Liver (tissue), 9 donors: ENCODE measurements around the gene GAPDH. TPM values are rescaled to one million over a fixed set of nuclear protein-coding genes. Genes with fewer than 3 reads are reported as not detected.
A peak's percentile ranks its signal among the peaks of the same experiment; 100 is the strongest.

Experiments
- DNase-seq: peaks from one replicate; pipeline ENCODE4 v3.0.0-alpha.2; 2017; ENCODE audit warnings: low spot score
- H3K27ac ChIP-seq, 2 donors: one replicate each; pipeline ENCODE4 v1.7.0; 2013; ENCODE audit warnings: inconsistent platforms in 2 of 2, low read length in 2 of 2, control low read depth in 1 of 2, low read depth in 1 of 2, mild to moderate bottlenecking in 1 of 2
- H3K27me3 ChIP-seq, 4 donors: one replicate each; pipeline versions ENCODE4 v1.6.1 to v1.7.0; 2013; ENCODE audit warnings: low read length in 3 of 4, inconsistent platforms in 1 of 4, mild to moderate bottlenecking in 1 of 4, moderate library complexity in 1 of 4; ENCODE audit not compliant: control insufficient read depth in 4 of 4, insufficient read depth in 4 of 4
- H3K36me3 ChIP-seq, 4 donors: one replicate each; pipeline versions ENCODE4 v1.6.1 to v1.7.0; 2013; ENCODE audit warnings: low read length in 3 of 4, mild to moderate bottlenecking in 3 of 4, low read depth in 1 of 4, moderate library complexity in 1 of 4; ENCODE audit not compliant: control insufficient read depth in 4 of 4, insufficient read depth in 3 of 4
- H3K4me1 ChIP-seq, 4 donors: one replicate each; pipeline versions ENCODE4 v1.6.1 to v1.7.0; 2013; ENCODE audit warnings: low read length in 3 of 4, mild to moderate bottlenecking in 3 of 4, moderate library complexity in 1 of 4; ENCODE audit not compliant: control insufficient read depth in 4 of 4, insufficient read depth in 4 of 4
- H3K4me3 ChIP-seq, 3 donors: one replicate each; pipeline versions ENCODE4 v1.6.1 to v1.7.0; 2013; ENCODE audit warnings: low read length in 3 of 3, control low read depth in 1 of 3, low read depth in 1 of 3, mild to moderate bottlenecking in 1 of 3
- H3K9ac ChIP-seq, 2 donors: one replicate each; pipeline ENCODE4 v1.7.0; 2013; ENCODE audit warnings: low read length in 2 of 2, mild to moderate bottlenecking in 2 of 2, moderate library complexity in 2 of 2, control low read depth in 1 of 2, low read depth in 1 of 2
- H3K9me3 ChIP-seq, 4 donors: one replicate each; pipeline versions ENCODE4 v1.6.1 to v1.7.0; 2013; ENCODE audit warnings: low read length in 3 of 4; ENCODE audit not compliant: control insufficient read depth in 4 of 4
- FOXA1 ChIP-seq: IDR thresholded peaks from 2 replicates; pipeline ENCODE4 v1.6.1; 2016; ENCODE audit warnings: antibody characterized with exemption
- FOXA2 ChIP-seq: IDR thresholded peaks from 2 replicates; pipeline ENCODE4 v1.6.1; 2016; ENCODE audit warnings: antibody characterized with exemption
- GABPA ChIP-seq, 2 donors: IDR thresholded peaks in 1 of 2; conservative IDR thresholded peaks in 1 of 2; 2 replicates each; pipeline ENCODE4 v1.6.1; 2016; ENCODE audit warnings: antibody characterized with exemption in 2 of 2, mild to moderate bottlenecking in 1 of 2, moderate library complexity in 1 of 2
- HNF4A ChIP-seq, 2 donors: conservative IDR thresholded peaks; 2 replicates each; pipeline ENCODE4 v1.6.1; 2016; ENCODE audit warnings: antibody characterized with exemption in 2 of 2, mild to moderate bottlenecking in 2 of 2
- HNF4G ChIP-seq: IDR thresholded peaks from 2 replicates; pipeline ENCODE4 v1.6.1; 2016; ENCODE audit warnings: antibody characterized with exemption
- JUND ChIP-seq, 2 donors: IDR thresholded peaks; 2 replicates each; pipeline ENCODE4 v1.6.1; 2016; ENCODE audit warnings: antibody characterized with exemption in 2 of 2
- RXRA ChIP-seq, 2 donors: IDR thresholded peaks; 2 replicates each; pipeline ENCODE4 v1.6.1; 2017 to 2018; ENCODE audit warnings: antibody characterized with exemption in 2 of 2, mild to moderate bottlenecking in 1 of 2
- SP1 ChIP-seq: IDR thresholded peaks from 2 replicates; pipeline ENCODE4 v1.6.1; 2018; ENCODE audit warnings: antibody characterized with exemption, mild to moderate bottlenecking
- TAF1 ChIP-seq: conservative IDR thresholded peaks from 2 replicates; pipeline ENCODE4 v1.6.1; 2016; ENCODE audit warnings: antibody characterized with exemption, mild to moderate bottlenecking
- YY1 ChIP-seq: IDR thresholded peaks from 2 replicates; pipeline ENCODE4 v1.6.1; 2016; ENCODE audit warnings: antibody characterized with exemption, mild to moderate bottlenecking
- WGBS: extraction: QIAGEN DNeasy Blood & Tissue Kit; methylation state at CpG from one replicate; pipeline ENCODE4 v1.1.7; 2013; 5-methylcytosine and 5-hydroxymethylcytosine counted together
- polyA plus RNA-seq, 2 donors: library from polyadenylated mRNA; stranded (reverse) in 1 of 2; unstranded in 1 of 2; fragments of 200-250 nt in 1 of 2; fragments of >200 nt in 1 of 2; fragmentation: Nextera tagmentation in 1 of 2; extraction: Ambion mirVana in 1 of 2; gene quantifications; one replicate each; pipeline versions ENCODE4 v1.2.1 to v1.2.3, GENCODE V29; 2013 to 2015
- total RNA-seq, 2 donors: library from RNA; depleted of rRNA; stranded (reverse); fragments of >200 nt; gene quantifications; one replicate each; pipeline ENCODE4 v1.2.3, GENCODE V29; 2014
- TF ChIP-seq, protein P1 (sequence below): fragments of 150-350 bp; IDR thresholded peaks from 2 replicates; pipeline ENCODE4 v1.5.1; 2017; ENCODE audit warnings: improper control_type of control experiment, low read depth, low read length; ENCODE audit not compliant: missing input control
- TF ChIP-seq, protein P2 (sequence below): IDR thresholded peaks from 2 replicates; pipeline ENCODE4 v1.6.1; 2016; ENCODE audit warnings: antibody characterized with exemption
- TF ChIP-seq, protein P3 (sequence below): IDR thresholded peaks from 2 replicates; pipeline ENCODE4 v1.6.1; 2016; ENCODE audit warnings: antibody characterized with exemption, mild to moderate bottlenecking
- donor health status: healthy.
- donor health status: healthy.
- donor health status: healthy.
- donor health status: healthy.
- donor health status: healthy.

The GAPDH gene
- total and polyA plus RNA-seq, 4 donors: 1,234 to 2,082 (median 1,344) TPM

DNA sequence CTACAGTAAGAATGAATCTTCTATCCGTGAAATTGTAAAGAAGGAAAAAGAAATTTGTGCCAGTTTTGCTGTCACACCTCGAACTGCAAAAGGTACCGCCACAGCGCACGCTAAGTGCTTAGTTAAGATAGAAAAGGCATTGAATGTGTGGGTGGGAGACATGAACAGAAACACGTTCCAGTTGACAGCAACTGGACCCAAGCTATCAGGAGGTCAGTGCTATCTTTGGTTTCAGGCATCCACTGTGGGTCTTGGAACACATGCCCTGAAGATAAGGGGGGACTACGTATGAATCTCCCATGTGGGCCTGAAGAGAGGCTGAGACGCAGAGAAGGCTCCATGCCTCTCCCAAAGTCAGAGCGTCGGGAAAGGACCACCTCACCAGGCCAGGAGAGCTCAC is 11.7 kb downstream of the GAPDH start:
- H3K4me3 ChIP-seq: no peak overlapping the region
- WGBS: 91% methylated on average over 10 of the region's 10 CpGs
- H3K27me3 ChIP-seq: no peaks in the 10 kb centered on the region
- no peak overlapping the region for H3K27ac ChIP-seq
- H3K9ac ChIP-seq: no peak overlapping the region
- H3K36me3 ChIP-seq: peaks cover 4 to 26% (median 19%) of the 10 kb centered on the region in 4 donors
- H3K4me1 ChIP-seq: peaks cover 7 to 26% (median 14%) of the 10 kb centered on the region in 4 donors
- TF ChIP-seq GABPA (IDR thresholded peaks at IDR 0.05 in 1 of 2, conservative IDR thresholded peaks at IDR 0.05 in 1 of 2) (no peak), HNF4A (conservative IDR thresholded peaks at IDR 0.05) (no peak), TAF1 (no peak), HNF4G (no peak)
- no peak for DNase-seq
- no peaks in the 10 kb centered on the region for H3K9me3 ChIP-seq

DNA sequence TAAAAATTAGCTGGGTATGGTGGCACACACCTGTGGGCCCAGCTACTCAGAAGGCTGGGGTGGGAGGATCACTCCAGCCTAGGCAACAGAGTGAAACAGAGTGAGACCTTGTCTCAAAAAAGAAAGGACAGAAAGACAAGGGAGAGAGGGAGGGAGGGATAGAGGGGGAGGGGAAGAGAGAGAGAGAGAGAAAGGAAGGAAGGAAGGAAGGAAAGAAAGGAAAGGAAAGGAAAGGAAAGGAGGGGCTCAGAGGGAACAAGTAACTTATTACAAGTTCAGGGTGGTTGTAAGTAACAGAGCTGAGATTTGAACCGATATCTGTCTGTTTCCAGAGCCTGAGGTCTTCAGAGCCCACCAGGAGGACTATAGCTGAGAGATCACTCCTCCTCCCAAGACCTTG is 13.2 kb downstream of the GAPDH start:
- Histone ChIP-seq H3K27ac (no peak overlapping the region), H3K27me3 (no peaks in the 10 kb centered on the region), H3K36me3 (peaks cover 3 to 26% (median 19%) of the 10 kb centered on the region in 4 donors), H3K9me3 (no peaks in the 10 kb centered on the region), H3K9ac (peak overlapping the region in 1 of 2 donors; percentile 14), H3K4me1 (peaks cover 0 to 18% (median 6%) of the 10 kb centered on the region in 4 donors), H3K4me3 (no peak overlapping the region)
- WGBS: 90% methylated on average over 1 of the region's 1 CpG
- DNase-seq: no peak
- TF ChIP-seq RXRA (IDR thresholded peaks at IDR 0.05) (no peak), TAF1 (no peak), YY1 (no peak), FOXA2 (no peak), SP1 (no peak)
- TF ChIP-seq, protein P1, sequence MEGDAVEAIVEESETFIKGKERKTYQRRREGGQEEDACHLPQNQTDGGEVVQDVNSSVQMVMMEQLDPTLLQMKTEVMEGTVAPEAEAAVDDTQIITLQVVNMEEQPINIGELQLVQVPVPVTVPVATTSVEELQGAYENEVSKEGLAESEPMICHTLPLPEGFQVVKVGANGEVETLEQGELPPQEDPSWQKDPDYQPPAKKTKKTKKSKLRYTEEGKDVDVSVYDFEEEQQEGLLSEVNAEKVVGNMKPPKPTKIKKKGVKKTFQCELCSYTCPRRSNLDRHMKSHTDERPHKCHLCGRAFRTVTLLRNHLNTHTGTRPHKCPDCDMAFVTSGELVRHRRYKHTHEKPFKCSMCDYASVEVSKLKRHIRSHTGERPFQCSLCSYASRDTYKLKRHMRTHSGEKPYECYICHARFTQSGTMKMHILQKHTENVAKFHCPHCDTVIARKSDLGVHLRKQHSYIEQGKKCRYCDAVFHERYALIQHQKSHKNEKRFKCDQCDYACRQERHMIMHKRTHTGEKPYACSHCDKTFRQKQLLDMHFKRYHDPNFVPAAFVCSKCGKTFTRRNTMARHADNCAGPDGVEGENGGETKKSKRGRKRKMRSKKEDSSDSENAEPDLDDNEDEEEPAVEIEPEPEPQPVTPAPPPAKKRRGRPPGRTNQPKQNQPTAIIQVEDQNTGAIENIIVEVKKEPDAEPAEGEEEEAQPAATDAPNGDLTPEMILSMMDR: no peak
- TF ChIP-seq, protein P2, sequence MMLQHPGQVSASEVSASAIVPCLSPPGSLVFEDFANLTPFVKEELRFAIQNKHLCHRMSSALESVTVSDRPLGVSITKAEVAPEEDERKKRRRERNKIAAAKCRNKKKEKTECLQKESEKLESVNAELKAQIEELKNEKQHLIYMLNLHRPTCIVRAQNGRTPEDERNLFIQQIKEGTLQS: no peak
- TF ChIP-seq, protein P3, sequence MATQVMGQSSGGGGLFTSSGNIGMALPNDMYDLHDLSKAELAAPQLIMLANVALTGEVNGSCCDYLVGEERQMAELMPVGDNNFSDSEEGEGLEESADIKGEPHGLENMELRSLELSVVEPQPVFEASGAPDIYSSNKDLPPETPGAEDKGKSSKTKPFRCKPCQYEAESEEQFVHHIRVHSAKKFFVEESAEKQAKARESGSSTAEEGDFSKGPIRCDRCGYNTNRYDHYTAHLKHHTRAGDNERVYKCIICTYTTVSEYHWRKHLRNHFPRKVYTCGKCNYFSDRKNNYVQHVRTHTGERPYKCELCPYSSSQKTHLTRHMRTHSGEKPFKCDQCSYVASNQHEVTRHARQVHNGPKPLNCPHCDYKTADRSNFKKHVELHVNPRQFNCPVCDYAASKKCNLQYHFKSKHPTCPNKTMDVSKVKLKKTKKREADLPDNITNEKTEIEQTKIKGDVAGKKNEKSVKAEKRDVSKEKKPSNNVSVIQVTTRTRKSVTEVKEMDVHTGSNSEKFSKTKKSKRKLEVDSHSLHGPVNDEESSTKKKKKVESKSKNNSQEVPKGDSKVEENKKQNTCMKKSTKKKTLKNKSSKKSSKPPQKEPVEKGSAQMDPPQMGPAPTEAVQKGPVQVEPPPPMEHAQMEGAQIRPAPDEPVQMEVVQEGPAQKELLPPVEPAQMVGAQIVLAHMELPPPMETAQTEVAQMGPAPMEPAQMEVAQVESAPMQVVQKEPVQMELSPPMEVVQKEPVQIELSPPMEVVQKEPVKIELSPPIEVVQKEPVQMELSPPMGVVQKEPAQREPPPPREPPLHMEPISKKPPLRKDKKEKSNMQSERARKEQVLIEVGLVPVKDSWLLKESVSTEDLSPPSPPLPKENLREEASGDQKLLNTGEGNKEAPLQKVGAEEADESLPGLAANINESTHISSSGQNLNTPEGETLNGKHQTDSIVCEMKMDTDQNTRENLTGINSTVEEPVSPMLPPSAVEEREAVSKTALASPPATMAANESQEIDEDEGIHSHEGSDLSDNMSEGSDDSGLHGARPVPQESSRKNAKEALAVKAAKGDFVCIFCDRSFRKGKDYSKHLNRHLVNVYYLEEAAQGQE: no peak

DNA sequence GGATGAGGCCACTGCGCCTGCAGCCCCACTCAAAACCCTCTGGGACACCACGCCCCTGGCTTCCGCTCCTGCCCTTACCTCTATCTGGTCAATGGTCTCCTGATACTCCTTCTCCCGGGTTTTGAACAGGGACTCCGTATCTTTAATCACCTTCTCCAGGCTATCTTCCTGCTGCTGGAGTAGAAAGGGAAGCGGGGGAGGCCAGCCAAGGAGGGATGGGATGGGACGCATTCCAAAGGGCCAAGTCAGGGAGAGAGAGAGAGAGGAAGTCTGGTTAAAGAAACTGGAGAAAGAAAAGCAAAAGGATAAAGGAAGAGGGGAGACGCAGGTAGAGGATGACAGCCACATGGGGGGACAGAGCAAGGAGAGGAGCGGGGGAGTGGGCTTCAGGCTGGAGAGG is 13.7 kb downstream of the GAPDH start:
- Histone ChIP-seq H3K27me3 (no peaks in the 10 kb centered on the region), H3K9ac (peak overlapping the region in 1 of 2 donors; percentile 14), H3K36me3 (peaks cover 3 to 26% (median 19%) of the 10 kb centered on the region in 4 donors), H3K27ac (no peak overlapping the region), H3K9me3 (no peaks in the 10 kb centered on the region), H3K4me3 (no peak overlapping the region), H3K4me1 (peaks cover 0 to 16% (median 5%) of the 10 kb centered on the region in 4 donors)
- DNase-seq: no peak
- WGBS: 84% methylated on average over 9 of the region's 9 CpGs
- TF ChIP-seq FOXA1: no peak
- TF ChIP-seq GABPA (IDR thresholded peaks at IDR 0.05 in 1 of 2, conservative IDR thresholded peaks at IDR 0.05 in 1 of 2): no peak
- TF ChIP-seq, protein P2: no peak
- no peak for TF ChIP-seq JUND (IDR thresholded peaks at IDR 0.05)
